ENCODE results near the gene NTRK3.

The NTRK3 gene

DNA sequence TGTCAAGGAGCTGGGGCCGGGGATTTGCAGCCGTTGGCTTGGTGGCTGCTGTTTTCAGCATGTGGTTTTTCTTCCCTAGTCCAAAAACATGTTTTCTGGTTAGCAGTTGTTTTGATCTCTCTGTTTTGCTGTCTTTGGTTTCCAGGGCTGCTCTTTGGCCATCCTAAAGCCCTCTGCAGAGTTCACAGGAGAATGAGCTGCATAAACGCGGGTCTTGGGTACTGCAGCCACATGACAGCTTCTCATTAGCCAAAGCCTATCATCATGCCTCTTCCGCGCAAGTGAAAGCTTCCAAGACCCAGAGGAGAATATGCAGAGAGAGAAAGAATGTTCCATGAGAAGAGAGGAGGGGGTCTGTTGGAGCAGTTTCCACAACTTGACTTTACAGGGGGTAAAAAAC lies 138.5 kb downstream of the NTRK3 start:
- no peak for DNase-seq

DNA sequence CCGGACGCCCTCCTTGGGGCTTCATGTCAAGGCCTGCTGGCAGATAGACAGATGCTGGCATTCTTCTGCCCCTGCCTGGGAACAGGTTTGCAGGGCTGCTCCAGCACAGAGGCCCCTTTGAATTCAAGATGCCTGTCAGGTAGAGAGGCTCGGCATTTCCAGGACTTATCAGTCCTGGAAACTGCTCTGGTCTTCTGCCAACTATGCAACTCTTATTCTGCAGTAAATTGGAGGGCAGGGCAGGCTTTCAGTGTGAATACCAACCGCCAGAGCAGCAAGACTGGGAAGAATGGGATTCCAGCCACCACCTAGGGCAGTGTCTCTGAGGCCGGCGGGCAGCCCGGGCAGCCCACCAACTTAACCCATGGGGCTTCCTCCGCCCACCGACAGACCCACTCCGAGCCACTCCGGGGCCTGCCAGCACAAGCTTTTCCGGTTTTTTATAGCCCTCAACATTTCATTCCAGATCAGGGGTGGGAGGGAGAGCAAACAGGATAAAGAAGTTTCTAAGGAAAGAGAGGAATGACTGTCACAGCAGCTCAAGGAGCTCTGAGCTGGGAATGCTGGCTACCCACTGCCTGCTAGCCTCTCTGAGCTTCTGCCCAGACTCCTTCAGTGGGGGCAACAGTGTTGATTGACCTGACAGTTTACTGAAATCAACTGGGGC lies 140.9 kb downstream of the NTRK3 start:
- no peak for DNase-seq

DNA sequence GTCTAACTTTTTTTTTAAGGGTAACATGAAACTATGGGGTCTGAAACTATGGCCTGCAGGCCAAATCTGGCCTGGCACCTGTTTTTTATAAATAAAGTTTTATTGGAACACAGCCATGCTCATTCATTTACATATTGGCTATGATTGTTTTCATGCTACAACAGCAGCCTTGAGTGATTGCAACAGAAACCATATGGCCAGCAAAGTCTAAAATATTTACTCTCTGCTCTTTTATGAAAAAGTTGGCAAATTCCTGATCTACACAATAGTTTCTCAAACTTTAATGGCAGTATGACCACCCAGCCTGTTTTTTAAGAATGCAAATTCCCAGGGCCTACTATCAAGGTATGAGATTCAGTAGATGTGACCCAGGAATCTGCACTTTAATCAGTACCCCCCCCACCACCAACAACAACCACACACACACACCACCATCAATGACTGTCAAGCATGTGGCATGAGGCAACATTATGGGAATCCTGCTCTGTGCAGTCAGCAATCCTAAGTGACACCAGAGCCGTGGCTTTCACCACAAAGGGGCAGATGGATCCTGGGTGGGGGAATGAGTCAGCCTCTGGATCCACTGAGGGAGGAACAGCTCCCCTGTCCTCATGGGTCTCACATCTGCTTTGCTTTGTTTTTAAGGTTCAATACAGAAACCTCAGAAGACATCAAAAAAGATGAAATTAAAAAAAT lies 142.8 kb downstream of the NTRK3 start:
- DNase-seq: no peak

DNA sequence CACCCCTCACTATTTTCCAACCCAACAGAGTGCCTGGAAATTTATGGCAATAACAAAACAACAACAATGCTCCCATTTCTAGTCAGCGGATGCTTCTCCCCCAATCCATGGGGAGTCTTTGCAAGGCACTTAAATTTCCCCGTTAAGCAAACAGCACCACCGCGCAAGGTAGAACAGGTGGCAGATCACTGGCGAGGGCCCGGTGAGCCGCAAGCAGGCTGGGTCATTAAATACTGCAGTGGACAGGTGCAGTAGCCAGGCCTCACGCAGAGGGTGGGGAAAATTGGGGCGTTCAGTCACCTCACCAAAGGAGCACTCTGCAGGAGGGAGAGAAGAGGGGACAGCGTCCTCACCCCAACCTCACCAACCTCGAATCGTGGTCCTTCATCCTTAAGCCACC lies 147.5 kb downstream of the NTRK3 start:
- no peak for DNase-seq

DNA sequence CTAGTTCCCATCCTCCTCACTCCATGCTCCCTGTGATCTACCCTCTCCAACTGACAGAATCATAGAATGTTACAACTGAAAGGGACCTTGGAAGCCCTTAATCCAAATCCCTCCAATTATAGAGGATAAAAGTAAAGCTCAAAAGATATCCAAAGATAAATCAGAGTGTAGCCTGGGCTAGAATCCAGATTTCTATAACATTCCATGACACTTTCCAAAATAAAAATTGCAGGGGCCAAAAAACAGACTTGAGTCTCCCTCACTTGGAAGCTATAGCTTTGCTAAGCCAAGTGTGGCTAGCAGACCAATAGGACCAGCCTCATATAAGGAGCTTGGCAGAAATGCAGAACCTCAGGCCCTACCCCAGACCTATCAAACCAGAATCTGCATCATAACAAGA lies 148.1 kb downstream of the NTRK3 start:
- DNase-seq: no peak

DNA sequence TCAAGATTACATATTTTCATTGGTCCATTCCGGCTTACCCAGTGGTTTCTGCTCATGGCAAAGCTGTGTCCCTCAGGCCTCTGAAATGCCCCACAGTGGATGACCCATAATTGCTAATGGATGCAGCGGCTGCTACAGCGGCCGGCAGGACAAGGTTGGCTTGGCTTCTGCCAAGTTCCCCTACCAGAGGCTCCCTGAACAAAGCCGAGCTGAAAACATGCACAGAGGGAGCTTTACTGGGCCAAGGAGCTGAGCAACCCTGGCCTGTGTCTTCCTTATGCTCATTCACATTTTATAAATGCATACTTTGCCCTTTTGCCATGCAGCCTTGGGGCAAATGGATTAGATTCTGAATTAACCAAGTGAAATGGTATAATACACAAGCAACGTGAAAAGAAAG lies 150.5 kb downstream of the NTRK3 start:
- no peak for DNase-seq

DNA sequence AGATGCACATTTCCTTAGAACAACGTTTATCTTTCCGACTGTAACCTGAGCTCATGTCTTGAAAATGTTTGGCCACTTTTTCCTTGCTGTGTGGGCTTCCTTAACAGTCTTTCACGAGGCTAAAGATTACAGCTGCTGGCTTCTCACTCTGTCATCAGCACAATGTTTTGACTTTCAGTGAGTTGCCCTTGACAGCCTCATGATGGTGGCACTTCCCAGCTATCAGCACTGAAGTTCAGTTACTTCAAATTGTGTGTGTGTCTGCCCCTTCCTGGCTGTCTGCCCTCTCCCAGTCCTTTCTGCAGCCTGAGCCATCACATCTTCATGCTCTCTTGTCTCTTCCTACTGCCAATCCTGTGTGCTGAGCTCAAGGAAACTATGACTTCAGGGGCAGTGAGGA lies 152.2 kb downstream of the NTRK3 start:
- DNase-seq: no peak

DNA sequence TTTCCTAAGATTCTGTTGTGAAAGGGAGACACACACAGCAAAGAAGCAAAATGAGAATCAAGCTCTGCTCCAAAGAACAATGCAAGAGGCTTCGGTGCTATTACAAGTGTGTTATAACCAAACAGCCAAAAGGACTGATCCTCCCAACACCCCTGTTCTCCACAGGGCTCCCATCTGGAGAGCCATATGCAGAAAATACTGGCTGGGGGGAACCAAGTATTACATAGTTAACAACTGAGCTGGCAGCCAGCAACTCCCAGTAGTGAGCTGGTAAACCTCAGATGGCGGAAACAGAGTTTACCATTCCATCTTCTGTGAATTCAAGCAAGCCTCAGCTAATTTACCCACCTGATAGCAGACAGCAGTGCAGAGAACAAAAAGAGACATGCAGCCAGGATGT lies 156.4 kb downstream of the NTRK3 start:
- no peak for DNase-seq

DNA sequence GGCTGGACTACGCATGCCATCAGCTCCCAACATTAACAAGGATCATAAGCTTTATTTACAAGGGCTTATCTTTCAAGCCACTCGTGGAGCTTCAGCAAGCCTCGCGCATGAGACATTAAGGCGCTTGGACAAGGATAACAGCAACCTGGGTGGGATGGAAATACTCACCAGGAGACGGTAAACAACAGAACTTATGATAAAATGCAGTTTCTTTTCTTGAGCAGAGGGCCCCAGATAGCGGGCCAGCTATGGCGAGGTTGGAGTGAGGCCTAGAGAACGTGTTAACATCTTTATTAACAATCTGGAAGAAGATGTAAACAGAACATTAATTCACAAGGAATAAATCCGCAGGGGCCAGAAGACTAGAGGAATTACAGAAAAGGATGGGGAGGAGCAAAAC lies 158.2 kb downstream of the NTRK3 start:
- DNase-seq: no peak

DNA sequence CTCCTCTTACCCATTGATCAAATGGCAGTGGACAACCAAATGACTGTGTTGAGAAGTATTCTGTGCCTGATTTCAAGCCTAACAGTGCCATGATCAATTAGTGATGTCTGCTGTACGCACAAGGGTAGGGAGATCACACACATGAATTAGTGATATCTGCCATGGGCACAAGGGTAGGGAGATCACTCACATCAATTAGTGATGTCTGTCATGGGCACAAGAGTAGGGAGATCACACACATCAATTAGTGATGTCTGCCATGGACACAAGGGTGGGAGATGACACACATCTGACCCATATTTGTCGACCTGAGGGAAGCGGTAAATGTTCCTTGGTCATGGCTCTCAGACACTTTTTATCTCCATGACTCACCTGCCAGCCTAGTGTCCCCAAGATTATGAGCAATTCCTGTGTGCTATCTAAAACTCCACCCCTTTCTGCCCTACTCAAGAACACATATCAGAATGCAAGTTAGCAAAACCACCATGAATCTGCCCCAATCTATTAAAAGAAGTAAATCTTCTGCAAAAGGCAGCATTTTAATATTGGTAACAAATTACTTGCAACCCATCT lies 165.0 kb downstream of the NTRK3 start:
- no peak for DNase-seq

DNA sequence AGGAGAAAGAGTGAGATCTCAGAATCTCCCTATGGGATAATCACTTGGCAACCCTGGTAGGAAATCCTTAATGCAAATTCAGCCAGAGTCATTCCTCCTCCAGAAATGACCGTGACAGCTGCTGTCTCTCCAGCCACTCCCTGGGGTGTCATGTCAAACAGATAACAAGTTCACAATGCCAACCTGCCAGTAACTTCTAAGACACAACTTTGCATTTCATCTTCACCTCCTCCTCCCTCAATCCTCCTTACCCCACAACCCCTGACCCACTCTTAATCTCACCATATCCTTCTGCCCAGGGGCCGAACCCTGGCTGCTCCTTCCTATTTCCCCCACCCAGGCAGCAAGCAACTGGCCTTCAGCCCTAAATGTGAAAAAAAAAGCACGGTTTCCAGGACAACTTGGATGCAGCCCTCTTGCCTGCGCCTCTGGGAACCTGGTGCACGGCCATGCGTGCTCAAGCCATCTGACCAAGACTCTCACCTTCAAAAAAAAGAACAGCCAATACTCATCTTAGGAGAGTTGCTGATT lies 166.0 kb downstream of the NTRK3 start:
- DNase-seq: no peak

DNA sequence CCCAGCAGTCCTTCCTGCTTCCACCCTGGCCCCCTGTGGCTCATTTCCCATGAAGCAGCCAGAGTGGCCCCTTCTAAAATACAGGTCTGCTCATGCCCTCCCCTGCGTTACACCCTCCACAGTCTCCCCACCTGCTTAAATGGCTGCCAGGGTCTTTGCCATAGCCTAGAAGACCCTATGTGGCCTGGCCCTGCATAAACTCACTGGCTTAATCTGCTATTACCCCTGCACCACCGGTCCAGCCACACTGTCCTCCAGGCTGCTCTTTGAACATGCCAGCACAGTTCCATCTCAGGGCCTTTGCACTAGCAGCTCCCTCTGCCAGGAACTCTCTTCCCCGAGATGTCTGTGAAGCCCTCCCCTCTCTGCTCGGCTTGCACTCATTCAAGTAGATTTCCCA lies 166.8 kb downstream of the NTRK3 start:
- no peak for DNase-seq

DNA sequence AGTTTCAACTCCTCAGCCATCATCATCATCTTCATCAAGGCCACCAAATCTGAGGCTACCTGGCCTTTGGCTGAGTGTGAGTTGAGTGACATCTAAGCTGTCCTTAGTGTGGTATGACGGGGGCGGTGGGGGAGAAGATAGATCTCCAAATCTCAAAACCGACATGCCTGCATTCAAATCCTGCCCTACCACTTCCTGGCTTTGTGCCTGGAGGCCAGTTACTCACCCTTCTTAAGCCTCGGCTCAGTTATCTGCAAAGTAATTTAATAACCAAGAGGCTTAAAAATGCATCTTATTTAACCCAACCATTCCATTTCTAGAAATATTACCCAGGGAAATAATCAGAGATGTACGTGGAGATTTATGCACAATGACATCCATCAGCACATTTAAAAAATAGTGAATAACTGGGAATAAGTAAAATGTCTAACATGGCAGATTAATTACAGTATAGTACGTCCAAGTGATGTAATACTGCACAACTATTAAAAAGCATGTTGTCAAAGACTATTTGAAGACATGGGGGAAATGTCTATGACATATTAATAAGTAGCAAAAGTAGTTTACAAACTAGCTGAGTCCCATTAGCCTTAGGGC lies 167.4 kb downstream of the NTRK3 start:
- no peak for DNase-seq

DNA sequence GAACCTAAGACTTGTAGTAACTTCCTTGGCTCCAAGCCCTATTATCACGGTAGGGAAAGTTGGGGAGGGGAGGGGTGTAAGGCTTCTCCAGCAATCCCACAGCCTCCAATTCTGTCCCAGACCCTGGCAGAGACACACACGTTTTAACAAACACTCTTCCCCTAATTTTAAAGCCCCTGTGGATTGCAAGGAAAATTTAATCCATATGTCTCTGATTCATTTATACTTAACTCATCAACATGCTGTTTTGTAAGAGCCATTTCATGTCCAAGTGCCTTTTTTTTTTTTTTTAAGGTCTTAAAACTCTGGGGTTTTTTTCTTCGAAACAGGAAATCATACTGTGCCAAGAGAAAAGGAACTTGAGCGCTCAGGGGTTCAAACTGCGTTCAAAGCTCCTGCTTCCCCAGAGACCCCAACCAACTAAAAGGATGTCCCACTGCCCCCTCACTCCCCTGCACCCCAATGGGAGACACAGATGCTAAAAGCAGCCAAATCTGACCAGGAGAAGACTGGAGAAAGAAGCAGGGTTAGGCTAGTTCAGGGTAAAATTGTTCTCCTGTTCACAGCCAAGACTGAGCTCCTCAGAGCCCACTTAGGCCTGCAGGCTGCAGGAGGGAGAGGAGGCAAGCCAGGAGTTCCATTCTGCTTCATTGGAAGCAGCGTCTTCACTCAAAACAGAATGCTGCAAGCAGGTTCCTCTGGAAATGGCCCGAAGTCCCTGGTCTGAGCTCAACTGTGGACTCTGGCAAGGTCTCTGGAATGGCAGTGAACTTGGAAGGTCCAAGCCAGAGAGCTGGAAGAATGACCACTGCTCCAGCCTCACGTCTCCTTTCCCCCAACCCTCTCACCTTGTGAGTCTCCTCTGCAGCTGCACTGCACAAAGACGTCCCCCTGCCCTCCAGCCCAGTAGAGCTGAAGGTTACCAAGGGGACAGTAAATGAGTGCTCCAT lies 172.5 kb downstream of the NTRK3 start:
- no peak for DNase-seq

DNA sequence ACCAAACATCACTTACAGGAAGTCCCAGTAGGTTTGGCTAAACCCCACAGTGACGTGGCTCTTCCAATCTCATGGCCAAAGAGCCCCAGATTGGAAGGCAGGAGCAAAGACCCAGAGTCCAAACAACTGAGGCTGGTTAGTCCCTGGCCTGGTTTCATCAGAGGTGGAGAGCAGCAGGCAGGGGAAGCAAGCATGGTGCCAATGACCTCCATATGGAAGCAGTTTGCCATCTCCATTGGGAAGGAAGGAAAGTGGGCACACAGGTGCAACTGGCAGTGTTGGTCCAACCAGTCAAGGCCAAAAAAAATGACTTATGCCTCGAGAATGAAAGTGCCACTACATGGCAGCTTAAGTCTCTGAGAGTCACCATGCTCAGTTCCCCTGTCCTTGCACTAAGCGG lies 175.9 kb downstream of the NTRK3 start:
- no peak for DNase-seq

DNA sequence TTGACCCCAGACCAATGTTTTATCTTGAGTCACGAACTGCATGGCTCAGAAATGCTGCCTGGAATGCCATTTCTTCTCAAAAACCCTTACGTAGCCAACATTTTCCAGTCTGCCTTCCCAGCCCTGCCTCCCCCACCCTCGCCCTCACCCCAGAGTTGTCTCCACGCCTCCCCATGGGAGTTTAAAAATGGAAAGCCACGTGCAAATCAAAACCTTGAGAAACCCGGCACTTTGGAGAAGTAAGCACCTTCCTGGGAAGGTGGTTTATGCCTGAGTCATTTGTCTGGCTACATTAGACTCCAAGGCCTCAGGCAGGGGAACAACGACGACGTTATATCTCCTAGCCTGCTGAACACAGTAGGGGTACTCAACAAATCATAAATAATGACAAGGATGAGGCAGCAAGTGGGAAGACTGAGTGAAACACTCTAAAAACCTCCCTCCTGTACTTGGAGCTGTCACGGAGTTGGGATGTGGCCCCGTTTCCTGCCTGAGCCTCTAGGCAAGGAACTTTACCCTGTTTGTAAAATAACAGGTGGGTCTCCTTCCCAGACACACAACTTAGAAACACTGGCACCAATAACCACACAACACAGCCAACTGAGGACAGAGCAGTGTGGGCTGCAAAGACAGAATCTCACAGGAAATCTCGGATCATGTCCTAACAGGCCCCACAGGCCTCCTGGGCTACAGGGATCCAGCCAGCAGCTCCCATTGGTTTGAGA lies 179.1 kb downstream of the NTRK3 start:
- DNase-seq: no peak

DNA sequence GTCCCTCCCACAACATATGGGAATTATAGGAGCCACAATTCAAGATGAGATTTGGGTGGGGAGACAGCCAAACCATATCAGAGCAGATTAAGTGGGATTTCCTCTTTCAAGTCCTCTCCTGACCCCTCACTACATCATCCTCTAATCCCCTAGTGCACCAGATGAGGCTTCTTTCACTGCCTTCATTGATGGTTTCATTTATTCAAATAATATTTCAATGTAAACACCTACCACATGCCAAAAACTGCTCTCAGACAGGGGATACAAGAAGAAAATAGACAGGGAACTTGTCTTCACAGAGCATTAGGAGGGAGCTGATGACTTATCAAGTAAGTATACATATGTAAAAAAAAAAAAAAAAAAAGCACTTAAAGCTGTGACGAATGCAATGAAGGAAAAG lies 180.2 kb downstream of the NTRK3 start:
- no peak for DNase-seq

DNA sequence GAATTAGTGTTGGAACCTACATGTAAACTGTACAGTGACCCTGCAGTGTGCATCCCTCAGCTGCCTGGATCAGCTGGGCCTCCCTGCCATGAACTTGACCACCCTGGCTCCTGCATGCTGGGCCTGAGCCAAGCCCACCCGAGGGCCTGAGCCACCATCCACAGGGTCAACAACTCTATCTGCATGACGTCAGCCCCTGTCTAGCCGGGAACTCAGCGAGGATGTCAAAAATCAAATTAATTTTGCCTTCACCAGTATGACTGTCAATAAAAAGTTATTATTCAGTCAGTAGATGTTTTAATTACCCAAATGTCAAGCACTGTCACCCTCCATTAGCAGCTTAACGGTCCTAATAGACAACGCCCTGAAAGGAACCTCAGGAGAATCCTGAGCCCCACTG lies 181.4 kb downstream of the NTRK3 start:
- DNase-seq: no peak

DNA sequence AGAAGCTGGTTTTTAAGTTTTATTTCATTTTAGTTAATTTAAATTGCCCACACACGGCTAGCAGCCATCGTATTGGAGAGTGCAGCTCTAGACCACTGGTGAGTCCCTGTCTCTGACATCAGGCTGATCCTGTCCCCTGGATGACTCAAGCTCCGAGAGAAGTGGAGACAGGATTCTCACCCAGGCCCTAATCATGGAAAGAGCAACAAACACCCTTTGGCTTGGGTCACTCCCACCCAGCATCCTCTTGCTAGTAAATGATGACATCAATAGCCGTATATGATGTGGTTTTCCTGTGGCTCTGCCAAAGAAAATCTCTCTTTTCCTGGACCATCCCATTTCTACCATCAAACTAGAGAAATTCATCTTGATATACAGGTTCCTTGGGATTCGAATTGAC lies 182.2 kb downstream of the NTRK3 start:
- DNase-seq: no peak

DNA sequence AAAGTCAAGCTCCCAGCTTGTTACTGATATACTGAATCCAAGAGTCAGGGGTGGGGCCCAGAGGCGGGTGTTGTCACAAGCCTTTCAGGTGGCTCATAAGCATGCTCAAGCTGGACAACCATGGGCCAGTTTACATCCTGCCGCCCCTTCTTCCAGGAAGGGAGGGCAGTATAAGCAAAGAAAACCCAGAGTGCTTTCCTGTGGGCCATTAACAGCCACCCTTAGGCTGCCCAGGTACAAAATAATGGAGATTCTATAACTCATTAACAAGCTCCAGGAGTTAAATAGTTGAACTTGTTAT lies 183.2 kb downstream of the NTRK3 start:
- DNase-seq: no peak

DNA sequence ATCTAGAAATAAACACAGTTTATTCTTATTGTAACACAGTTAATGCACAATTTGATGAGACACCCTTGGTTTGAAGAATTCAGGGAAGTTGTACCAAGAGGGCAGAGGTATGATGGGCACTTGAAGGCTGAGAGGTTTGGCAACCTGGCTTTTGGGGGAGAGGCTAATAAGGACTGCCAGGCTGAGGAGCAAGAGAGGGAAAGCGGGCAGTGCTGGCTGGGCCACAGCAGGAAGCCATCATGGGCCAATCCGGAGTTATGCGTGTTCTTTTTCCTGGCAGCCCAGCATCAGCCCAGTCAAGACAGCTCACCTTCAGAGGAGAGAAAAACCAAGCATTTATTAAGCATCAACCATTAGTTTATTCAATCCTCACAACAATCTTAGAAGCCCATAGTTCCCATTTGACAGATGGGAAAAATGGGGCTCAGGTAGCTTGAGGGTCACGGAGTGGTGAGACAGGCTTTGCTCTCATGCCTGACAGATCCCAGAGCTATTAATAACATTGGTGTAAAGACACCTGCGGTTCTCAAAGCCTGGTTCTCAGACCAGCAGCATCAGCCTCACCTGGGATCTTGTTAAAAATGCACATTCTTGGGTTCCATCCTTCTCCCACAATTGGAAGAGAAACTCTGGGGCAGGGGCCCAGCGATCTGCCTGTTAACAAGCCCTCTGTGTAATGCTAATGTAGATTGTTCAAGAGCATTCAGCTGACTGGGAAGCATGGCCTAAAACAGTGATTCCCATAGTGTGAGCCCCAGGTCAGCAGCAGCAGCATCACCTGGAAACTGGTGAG lies 183.7 kb downstream of the NTRK3 start:
- no peak for DNase-seq
